ENCODE data around the gene MAT1A.
"Not testable (repeated sequence)": the region's sequence is repeated elsewhere in the genome, so short reads cannot be mapped to it uniquely, and the experiment has no call there.

The MAT1A gene

DNA sequence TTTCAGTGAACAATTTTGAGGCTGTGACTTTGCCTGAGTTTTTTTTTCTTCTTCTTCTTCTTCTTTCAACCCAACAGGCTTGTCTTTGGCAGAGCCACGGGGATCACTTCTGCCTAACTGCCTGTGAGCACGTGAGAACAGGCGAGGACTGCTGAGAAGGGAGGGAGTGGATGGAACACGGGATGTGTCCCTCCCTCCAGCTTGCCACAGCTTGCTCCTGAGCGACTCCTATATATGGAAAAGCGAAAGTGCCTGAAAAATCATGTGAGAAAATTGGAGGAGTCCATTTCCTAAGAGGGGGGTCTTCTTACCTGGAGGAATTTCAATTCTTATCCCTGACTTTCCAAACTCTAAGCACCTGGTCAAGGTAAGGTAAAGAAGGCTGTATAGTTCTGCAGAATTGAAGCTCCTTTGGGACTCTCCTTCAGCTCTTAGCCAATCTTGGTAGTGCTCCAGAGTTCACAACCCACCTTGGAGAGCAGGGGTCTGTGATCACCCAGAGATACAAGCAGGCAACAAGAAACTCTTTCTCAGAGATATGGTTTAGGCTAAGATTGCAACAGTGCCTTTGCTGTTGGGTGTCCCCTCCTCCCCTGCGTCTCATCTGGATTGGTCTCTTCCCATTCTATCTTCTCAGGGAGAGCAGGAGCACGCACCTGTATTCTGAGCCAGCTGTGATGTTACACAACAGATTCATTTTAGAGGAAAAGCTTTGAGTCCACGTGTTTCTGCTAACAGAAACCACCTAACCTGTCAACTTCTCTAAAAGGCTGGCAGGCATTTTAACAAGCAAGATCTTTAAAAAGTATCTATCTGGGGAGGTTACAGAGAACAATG, at the start of gene MAT1A:
Gene MAT1A (minus strand): TSS at position 208 of the 837 bp plus-strand sequence. CDS start 235 bp downstream, outside the sequence.
- peak; percentile 24 for DNase-seq

- no peak for DNase-seq
Observed at GRCh38 chr10:80333983-80334382, 44.5 kb upstream of the MAT1A start.

DNA sequence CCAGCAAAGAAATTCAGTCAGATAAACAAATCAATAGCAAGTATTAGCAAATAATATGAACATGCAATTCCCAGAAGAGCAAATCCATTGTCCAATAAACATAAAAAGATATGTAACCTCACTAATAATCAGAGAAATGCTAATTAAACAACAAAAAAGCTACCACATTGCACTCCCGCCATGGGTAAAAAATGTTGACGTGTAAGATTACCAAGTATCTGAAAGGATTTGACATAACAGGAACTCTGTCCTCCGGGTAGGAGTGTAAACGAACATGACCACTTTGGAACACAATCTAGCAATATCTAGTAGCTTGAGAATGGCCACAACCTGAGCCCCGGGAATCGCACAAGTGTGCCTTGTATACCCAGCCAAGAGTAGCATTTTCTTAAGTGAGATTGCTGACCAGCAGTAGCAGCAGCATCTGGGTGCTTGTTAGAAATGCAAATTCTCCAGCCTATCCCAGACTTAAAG, 35.5 kb upstream of the MAT1A start:
- no peak for DNase-seq

DNA sequence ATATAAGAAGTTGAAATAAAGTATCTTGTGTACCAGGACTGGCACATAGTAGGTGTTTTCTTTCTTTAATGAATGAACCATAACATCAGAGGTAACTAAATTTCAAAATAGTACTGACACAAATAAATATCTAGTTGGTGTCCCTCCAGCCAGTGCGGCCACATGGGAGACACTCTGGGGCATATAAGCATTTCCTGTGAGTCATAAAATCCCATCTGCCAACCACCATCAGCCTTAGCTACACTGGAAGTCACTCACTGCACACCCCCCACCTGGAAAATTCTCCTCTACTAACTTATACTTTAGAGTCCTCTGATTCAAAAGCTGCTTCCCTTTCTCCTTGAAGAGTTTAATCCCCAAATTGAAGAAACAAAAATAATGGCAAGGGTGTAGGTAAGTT, 34.6 kb upstream of the MAT1A start:
- no peak for DNase-seq

DNA sequence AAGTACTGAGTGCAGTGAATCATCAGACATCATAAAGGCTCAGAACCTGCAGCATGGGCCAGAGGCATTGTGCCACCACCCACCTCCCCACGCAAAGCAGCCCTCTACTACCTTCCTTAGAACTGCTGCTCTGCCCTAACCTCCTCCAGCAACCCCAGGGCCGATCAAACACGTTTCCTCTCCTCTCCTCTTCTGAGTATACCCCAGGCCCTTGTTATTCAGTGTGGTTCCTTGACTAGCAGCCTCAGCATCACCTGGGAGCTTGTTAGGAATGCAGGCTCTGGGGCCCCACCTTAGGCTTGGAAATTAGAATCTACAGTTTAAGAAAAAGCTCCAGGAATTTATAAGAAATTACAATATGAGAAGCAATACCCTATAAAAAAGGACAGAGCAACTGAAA, 33.9 kb upstream of the MAT1A start:
- no peak for DNase-seq

- no peak for DNase-seq
Observed at GRCh38 chr10:80322711-80323110, 33.3 kb upstream of the MAT1A start.

DNA sequence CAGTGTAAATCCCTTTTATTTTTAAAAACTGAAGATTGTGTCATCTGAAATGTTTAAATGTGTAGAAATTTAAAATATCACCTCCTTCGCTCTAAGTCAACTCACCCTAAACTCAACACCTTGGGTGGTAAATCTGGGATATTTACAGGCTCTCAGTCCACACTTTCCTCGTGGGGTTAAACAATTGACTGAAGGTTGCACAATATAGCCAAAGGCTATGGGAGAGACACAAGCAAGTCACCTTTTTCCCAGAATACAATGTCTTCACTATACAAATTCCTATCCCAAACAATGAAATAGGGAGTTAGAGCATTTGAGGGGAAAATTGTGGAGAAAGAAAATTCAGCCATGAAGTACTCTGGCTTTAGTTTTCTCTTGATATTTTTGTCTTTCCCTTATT, 32.7 kb upstream of the MAT1A start:
- DNase-seq, result no peak

DNA sequence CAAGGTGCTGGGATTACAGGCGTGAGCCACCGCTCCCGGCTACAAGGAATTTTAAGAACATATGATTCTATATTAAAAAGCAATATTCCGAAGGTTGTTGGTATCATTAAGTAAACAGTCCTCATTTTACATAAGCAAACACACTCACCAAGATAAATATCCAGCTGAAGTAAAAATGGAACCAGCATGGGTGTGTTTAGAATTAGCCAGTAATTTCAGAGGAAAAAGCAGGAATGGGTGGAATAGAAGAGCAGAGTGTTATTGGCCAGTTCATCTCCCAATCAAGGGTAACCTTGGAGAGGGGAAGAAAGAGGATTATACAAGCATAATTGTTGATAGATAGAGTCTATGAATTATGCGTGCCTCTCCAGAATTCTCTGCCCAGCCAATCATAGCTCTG, 31.7 kb upstream of the MAT1A start:
- DNase-seq, result no peak

GRCh38 chr10:80320377-80320776, 30.9 kb upstream of the MAT1A start:
- no peak for DNase-seq

DNA sequence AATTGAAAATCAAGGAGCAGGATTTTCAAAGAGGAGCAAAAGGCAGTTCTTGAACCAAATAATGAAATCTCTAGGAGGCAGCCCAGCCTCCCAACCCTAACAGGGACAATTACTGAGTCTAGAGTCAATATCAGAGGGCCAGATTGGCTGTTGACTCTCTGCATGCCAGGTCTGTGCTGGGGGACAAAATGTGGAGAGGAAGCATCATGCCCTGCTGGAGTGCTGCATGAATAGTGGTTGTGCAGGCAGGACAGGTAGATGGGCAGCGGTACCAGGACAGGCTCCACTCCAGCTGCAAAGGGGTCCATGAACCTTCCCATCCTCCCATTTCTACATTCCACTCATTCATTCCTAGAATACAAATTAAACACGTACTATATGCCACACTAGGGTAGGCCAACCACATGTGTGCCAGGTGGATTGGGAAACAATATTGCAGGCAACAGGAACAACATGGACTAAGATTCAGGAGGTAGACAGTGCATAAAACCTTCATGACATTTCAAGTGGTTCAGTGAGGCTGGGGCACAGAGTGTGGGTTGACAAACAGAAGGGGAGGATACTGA, 30.4 kb upstream of the MAT1A start:
- DNase-seq, result no peak

GRCh38 chr10:80319318-80319717, 29.9 kb upstream of the MAT1A start:
- no peak for DNase-seq

- no peak for DNase-seq
Observed at GRCh38 chr10:80318742-80319141, 29.3 kb upstream of the MAT1A start.

- DNase-seq, result no peak
Observed at GRCh38 chr10:80315391-80315790, 25.9 kb upstream of the MAT1A start.

DNA sequence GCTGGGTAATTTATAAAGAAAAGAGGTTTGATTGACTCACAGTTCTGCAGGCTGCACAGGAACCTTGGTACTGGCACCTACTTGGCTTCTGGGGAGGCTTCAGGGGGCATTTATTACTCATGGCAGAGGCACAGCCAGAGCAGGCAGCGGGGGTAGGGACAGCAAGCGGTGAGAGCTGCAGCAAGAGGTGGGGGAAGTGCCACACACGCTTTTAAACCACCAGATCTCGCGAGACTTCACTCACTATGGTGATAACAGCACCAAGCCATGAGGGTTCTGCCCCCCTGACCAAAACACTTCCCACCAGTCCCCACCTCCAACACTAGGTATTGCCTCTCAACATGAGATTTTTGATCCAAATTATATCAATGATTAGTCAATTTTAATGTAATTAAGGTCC, 24.1 kb upstream of the MAT1A start:
- no peak for DNase-seq

DNA sequence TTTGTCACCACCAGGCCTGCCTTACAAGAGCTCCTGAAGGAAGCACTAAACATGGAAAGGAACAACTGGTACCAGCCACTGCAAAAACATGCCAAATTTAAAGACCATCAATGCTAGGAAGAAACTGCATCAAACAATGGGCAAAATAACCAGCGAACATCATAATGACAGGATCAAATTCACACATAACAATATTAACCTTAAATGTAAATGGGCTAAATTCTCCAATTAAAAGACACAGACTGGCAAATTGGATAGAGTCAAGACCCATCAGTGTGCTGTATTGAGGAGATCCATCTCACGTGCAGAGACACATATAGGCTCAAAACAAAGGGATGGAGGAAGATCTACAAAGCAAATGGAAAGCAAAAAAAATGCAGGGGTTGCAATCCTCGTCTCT, 16.5 kb upstream of the MAT1A start:
- not testable (repeated sequence) for DNase-seq

- DNase-seq, result no peak
Observed at GRCh38 chr10:80296942-80297341, 7.5 kb upstream of the MAT1A start.

- DNase-seq, result no peak
Observed at GRCh38 chr10:80292607-80293239, 3.3 kb upstream of the MAT1A start.

DNA sequence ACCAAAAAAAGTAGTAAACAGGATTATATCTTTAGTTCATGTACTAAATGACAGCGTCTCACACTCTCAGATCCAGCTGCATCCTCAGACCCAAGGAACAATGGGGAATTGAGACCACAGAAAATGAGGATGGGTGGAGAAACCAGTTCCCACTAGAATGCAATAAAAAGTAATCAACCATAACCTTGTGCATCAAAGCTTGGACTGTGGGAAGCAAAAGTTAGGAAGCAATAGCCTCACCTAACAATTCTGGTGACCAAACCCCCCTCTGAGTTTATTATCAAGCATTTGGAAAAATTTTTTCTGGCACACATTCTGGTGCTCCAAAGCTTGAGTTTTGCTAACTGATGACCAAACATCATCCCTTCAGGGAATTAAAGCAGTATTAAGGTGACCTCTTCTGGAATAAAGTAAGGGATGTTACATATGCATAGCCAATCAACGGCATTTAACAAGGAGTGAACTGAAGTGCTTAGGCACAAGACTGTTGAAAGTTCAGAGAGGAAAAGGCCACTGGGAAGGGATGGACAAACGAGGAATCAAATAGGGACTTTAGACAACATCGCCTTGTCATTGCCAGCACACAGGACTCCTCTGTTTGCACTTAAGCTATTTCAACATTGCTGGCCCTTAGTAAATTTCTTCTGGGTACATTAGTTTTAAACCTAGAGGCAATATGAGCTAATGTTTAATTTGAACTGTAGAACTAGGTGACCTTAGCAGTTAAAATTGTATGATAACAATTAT, 1.2 kb upstream of the MAT1A start:
- DNase-seq, result peak; percentile 27

DNA sequence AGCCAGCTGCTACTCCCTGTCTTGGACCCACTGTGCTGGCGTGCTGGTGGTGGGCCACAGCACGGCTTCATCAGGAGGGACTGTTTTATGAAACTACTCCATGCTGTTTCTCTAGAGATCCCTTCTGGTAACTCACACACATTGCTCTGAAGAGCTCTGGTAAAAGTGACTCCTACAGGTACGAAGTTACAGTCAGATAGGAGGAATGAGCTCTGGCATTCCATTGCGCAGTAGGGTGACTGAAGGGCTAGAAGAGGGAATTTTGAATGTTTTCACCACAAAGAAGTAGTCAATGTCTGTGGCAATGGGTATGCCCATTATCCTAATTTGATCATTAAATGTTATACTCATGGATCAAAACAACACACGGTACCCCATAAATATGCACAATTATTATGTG, 609 bp downstream of the MAT1A start:
- DNase-seq, result no peak

DNA sequence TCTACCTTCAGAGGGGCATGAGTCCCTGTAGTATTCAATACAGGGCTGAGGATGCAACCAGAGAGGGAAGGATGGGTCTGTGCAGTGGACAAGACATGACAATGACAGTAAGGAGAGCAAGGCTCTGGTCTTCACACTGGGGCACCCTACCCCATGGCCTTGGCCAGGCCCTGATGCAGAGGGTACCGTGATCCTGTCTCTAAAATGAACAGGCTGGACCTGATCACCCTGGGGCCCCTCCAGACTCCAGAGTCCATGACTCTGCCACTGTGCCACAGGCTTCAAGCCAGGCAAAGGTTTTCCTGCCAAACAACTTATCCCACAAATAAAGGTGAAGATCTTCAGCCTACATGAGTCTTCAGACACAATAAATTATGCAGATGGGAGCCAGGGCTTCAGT, 4.9 kb downstream of the MAT1A start:
- no peak for DNase-seq

DNA sequence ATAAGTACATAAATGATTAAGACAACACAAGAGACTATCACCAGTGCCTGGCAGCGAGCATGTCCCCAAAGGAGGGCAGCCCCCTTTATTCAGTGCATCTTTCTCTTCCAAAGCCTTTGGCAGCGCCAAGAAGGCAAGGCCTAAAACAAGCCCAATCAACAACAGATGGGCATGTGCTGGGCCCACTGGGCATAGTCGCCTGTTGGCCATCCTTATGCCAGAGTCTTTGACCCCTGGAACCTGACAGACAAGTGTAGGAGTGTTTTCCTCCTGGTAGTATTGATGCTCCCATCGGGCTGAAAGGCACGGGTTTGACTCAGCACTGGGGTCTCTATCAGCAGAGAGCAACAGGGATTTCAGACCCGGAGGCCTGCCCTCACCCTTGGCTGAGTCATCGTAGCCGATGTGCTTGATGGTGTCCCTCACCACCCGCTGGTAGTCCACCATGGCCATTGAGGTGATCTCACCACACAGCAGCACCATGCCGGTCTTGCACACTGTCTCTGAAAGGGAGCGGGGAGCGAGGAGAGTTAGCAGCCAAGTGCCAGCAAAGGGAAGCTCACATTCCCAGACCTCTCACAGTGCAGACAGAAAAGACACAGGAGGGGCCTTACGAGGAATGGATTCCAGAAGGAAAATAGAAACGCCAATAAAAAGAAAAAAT, 5.8 kb downstream of the MAT1A start:
- DNase-seq, result no peak

- DNase-seq, result no peak
Observed at GRCh38 chr10:80283119-80283518, 6.3 kb downstream of the MAT1A start.
